ENCODE results near the gene VPS13C. TPM values are rescaled to one million over a fixed set of nuclear protein-coding genes. Genes with fewer than 3 reads are reported as not detected.

Gene VPS13C
- total RNA-seq, 1 donor from 2014 or later: 51.6 TPM

DNA sequence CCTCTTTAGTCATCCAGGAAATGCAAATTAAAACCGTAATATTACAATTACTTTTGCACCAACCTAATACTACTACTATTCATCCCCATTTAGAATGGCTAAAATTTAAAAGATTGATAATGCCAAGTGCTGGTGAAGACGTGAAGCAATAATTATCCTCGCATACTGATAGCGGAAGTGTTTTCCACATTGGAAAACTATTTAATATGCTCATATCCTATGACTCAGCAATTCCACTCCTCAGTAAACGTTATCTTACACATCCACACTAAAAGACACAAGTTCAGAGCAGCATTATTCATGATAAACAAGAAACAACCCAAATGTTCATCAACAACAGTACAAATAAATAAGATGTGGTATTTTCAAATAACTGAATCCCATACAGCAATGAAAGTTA, 70.6 kb downstream of the VPS13C start:
- no peak overlapping the region for H2AFZ ChIP-seq (replicated peaks)
- H3F3A ChIP-seq (ENCODE audit: low read depth): no peaks in the 10 kb centered on the region
- Mint-ChIP-seq H3K9me3 (no peaks in the 10 kb centered on the region), H3K4me3 (no peak overlapping the region), H3K27me3 (ENCODE audit: insufficient read depth, low read depth) (no peaks in the 10 kb centered on the region), H3K4me1 (no peaks in the 10 kb centered on the region), H3K36me3 (peaks cover 18% of the 10 kb centered on the region), H3K27ac (no peak overlapping the region)
- TF ChIP-seq EZH2phosphoT487 (IDR thresholded peaks at IDR 0.05) (no peak), CTCF (IDR thresholded peaks at IDR 0.05) (no peak), EZH2 (IDR thresholded peaks at IDR 0.05) (no peak)
- H3K79me2 ChIP-seq (ENCODE audit: low read depth): no peaks in the 10 kb centered on the region
- no peaks in the 10 kb centered on the region for H3K4me1 ChIP-seq
- no peak overlapping the region for H3K9ac ChIP-seq
- H3K27me3 ChIP-seq: no peaks in the 10 kb centered on the region
- H3K4me2 ChIP-seq: no peak overlapping the region
- H3K4me3 ChIP-seq: no peak overlapping the region
- peaks cover 3% of the 10 kb centered on the region for H3K9me3 ChIP-seq (ENCODE audit: low read depth)
- H3K27ac ChIP-seq: no peak overlapping the region
- no peak for DNase-seq (ENCODE audit: low spot score)
- peaks cover 9% of the 10 kb centered on the region for H3K36me3 ChIP-seq
- H4K20me1 ChIP-seq (ENCODE audit: low read depth): no peaks in the 10 kb centered on the region

DNA sequence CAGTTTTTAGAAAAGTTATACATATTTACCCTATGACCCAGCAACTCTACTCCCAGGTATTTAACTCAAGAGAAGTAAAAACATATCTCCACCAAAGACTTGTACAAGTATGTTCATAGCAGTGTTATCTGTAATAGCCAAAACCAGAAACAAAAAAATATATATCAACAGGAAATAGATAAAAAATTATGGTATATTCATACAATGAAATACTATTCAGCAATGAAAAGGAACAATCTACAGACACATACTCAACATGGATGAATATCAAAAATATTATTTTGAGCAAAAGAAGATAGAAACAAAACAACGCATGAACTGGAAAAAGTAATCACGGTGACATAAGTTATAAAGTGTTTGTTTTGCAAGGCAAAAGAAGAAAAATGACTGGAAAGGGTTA, 72.4 kb downstream of the VPS13C start:
- Mint-ChIP-seq H3K9me3 (no peaks in the 10 kb centered on the region), H3K27ac (no peak overlapping the region), H3K36me3 (peaks cover 18% of the 10 kb centered on the region), H3K4me1 (no peaks in the 10 kb centered on the region), H3K27me3 (ENCODE audit: insufficient read depth, low read depth) (no peaks in the 10 kb centered on the region), H3K4me3 (no peak overlapping the region)
- H2AFZ ChIP-seq (replicated peaks): no peak overlapping the region
- H3K27ac ChIP-seq: no peak overlapping the region
- H3K4me1 ChIP-seq: no peaks in the 10 kb centered on the region
- no peaks in the 10 kb centered on the region for H3K79me2 ChIP-seq (ENCODE audit: low read depth)
- no peak overlapping the region for H3K4me3 ChIP-seq
- peaks cover 9% of the 10 kb centered on the region for H3K36me3 ChIP-seq
- no peaks in the 10 kb centered on the region for H3K27me3 ChIP-seq
- no peak for DNase-seq (ENCODE audit: low spot score)
- TF ChIP-seq CTCF (IDR thresholded peaks at IDR 0.05) (no peak), EZH2phosphoT487 (IDR thresholded peaks at IDR 0.05) (no peak), EZH2 (IDR thresholded peaks at IDR 0.05) (no peak)
- H3K4me2 ChIP-seq: no peak overlapping the region
- H4K20me1 ChIP-seq (ENCODE audit: low read depth): no peaks in the 10 kb centered on the region
- peaks cover 3% of the 10 kb centered on the region for H3K9me3 ChIP-seq (ENCODE audit: low read depth)
- H3K9ac ChIP-seq: no peak overlapping the region
- no peaks in the 10 kb centered on the region for H3F3A ChIP-seq (ENCODE audit: low read depth)

DNA sequence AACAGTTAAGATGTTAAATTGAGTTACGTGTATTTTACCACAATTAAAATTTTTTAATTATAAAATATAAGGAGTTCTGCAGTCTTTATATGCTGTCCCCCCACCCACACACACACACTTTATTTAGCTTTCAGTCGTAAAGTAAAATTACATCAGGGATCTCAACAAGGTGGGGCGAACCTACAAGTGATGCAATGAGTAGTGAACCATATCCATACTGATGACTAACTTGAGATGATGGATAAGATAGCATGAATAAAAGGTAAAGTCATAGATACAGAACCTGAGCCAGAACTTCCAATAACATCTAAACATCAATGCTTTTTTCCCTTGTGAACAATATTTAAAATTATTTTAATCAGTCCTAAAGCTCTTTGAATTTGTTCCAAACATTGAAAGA, 77.2 kb downstream of the VPS13C start:
- Mint-ChIP-seq H3K4me3 (no peak overlapping the region), H3K36me3 (peaks cover 13% of the 10 kb centered on the region), H3K9me3 (no peaks in the 10 kb centered on the region), H3K4me1 (no peaks in the 10 kb centered on the region), H3K27me3 (ENCODE audit: insufficient read depth, low read depth) (no peaks in the 10 kb centered on the region), H3K27ac (no peak overlapping the region)
- Histone ChIP-seq H3K4me3 (no peak overlapping the region), H3K9ac (no peak overlapping the region), H3K9me3 (ENCODE audit: low read depth) (peaks cover 3% of the 10 kb centered on the region), H3K27ac (no peak overlapping the region), H3K79me2 (ENCODE audit: low read depth) (no peaks in the 10 kb centered on the region), H3K27me3 (no peaks in the 10 kb centered on the region), H3K4me2 (no peak overlapping the region), H3F3A (ENCODE audit: low read depth) (no peaks in the 10 kb centered on the region), H3K36me3 (peaks cover 8% of the 10 kb centered on the region), H2AFZ (replicated peaks) (no peak overlapping the region), H3K4me1 (no peaks in the 10 kb centered on the region), H4K20me1 (ENCODE audit: low read depth) (no peaks in the 10 kb centered on the region)
- no peak for TF ChIP-seq EZH2phosphoT487 (IDR thresholded peaks at IDR 0.05)
- TF ChIP-seq CTCF (IDR thresholded peaks at IDR 0.05): no peak
- no peak for TF ChIP-seq EZH2 (IDR thresholded peaks at IDR 0.05)
- no peak for DNase-seq (ENCODE audit: low spot score)

All from neural progenitor cell (in vitro differentiated cells).